HG03280 (cell line): ENCODE results near the gene STAU1.
A peak's percentile ranks its signal among the peaks of the same experiment; 100 is the strongest.
"Not testable (repeated sequence)": the region's sequence is repeated elsewhere in the genome, so short reads cannot be mapped to it uniquely, and the experiment has no call there.

Source experiments
- ATAC-seq: cut with Tn5 transposase; IDR thresholded peaks from one replicate; pipeline ENCODE4 v1.9.1; 2021; ENCODE audit warnings: mild to moderate bottlenecking, moderate library complexity; ENCODE audit not compliant: unreplicated experiment

The STAU1 gene

GRCh38 chr20:49166534-49167449 is 21.3 kb downstream of the STAU1 start:
- peak; percentile 69 for ATAC-seq

GRCh38 chr20:49165611-49166010 is 22.5 kb downstream of the STAU1 start:
- no peak for ATAC-seq

- no peak for ATAC-seq
Measured at GRCh38 chr20:49163696-49164095, 24.4 kb downstream of the STAU1 start.

GRCh38 chr20:49161428-49162152 is 26.5 kb downstream of the STAU1 start:
- no peak for ATAC-seq

DNA sequence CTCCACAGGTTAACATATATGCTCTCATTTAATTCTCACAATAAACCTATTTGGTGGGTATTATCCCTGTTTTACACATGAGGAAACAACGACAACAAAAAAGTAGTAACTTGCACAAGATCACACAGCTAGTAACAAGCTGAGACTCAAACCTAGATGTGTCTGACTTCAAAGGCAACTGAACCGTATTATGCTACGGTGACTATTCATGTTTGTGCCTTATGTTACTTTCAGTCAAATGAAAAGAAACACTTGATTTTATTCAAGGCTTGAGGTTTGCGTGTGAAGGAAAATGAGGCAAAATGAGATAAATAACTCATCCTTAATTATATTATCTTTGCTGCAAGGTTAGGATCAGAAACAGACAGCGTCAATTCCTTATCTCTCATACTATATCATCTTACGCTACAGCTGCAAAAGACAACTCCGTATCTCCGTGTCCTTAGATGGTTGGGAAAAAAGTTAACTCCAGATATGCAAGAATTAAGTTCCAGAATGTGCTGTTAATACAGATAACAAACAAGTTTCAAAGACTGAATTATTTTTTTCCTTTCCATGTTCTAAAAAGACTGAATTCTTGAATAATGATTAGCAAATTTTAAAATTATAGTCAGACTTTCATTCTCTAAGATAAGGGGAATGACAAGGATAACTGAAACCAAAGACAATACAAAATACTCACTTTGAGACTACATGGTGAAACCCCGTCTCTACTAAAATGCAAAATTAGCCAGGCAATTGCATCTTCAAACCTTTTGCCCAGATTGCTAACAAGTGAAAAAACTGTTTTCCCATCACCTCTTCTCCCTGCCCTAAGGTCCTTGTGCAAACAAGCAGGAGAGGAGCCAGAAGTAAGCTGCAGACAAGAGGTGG is 27.8 kb downstream of the STAU1 start:
- ATAC-seq, result no peak

DNA sequence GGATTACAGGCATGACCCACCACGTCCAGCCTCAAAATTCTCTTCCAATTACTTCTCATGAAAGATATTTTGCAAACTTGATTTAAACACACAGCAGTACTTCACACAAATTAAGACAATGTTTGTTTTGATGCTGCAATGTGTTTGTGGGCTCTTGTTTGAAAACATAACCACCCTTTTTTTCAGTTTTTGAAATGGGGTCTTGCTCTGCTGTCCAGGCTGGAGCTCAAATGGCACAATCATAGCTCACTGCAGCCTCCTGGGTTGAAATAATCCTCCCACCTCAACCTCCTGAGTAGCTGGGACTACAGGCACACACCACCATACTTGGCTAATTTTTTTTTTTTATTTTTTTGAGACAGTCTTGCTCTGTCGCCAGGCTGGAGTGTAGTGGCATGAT is 31.0 kb downstream of the STAU1 start:
- no peak for ATAC-seq

DNA sequence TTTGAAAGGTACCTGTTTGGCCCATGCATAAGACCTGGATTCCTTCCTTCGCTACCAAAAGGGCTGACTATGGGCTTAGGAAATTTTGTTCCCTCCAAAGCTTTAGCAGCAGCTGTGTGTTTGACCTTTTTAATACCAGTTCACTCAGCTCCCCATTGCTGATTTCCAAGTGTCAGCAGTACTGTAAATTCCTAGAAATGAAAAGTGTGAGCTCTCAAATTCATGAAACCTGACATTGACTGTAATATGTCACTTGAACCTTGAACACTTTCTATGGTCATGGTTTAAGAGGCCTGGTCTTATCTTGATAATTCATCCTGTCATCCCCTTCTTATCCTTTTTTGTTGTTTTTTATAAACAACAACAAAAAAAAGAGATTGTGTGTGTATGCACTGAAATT is 31.7 kb downstream of the STAU1 start:
- ATAC-seq, result no peak

DNA sequence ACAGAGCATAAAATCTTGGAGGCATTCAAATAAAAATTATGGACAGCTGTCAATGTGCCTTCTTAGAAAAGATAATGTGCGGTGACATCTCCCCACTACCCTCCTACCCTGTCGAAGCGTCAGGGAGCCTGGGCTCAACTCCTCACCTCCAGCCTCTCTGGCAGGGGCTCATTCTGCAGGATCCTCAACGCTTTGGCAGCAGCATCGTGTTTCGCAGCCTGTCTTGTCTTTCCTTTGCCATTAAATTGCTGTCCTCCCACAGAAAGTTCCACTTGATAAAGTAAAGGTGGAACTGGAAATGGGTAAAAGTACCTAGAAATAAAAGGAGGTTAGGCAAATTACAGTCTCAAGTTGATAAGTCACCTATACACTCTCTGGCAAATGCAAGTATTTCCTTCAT is 36.7 kb downstream of the STAU1 start:
- no peak for ATAC-seq

GRCh38 chr20:49149281-49150045 is 38.7 kb downstream of the STAU1 start:
- ATAC-seq, result no peak

- ATAC-seq, result no peak
Measured at GRCh38 chr20:49148601-49149000, 39.5 kb downstream of the STAU1 start.

GRCh38 chr20:49147296-49147695 is 40.8 kb downstream of the STAU1 start:
- no peak for ATAC-seq

GRCh38 chr20:49146442-49147225 is 41.5 kb downstream of the STAU1 start:
- ATAC-seq, result no peak

DNA sequence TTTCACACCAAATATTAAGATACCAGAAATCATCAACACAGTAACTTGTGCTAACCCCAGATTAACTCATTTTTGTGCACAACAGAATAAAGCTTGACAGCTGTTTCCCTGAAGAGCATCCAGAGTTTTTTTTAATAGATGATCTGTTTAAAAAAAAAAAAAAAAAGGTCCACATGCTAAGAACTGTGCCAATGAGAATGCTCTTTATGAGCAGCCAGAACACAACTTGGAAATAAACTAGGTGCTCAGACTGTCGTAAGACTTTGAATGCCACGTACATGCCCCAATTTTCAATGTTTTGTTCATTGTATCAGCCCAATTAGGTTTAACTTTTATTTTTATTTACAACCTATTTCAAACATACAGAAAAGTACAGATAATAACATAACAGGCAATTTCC is 47.3 kb downstream of the STAU1 start:
- ATAC-seq, result no peak

DNA sequence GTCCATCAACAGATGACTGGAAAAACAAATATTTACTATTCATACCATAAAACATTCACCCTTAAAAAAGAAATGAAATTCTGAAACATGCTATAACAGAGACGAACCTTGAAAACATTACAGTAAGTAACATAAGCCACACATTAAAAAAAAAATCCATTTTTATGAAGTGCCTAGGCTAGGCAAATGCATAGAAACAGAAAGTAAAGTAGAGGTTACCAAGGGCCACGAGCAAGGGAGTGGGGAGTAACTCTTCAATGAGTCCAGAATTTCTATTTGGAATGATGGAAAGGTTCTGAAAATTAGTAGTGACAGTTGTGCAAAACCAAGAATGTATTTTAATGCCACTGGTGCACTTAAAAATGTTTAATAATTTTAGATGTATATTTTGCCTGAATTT is 47.7 kb downstream of the STAU1 start:
- ATAC-seq, result no peak

DNA sequence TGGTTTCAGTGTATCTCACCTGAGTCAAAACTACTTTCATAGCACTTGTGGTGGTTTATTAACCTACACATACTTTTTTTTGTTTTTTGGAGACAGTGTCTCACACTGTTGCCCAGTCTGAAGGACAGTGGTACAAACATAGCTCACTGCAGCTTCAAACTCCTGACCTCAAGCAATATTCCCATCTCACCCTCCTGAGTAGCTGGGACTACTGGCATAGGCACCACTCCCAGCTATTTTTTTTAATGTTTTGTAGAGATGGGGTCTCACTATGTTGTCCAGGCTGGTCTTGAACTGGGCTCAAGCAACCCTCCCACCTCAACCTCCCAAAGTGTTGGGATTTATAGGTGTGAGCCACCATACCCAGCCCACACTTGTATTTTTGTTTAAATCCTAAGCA is 49.7 kb downstream of the STAU1 start:
- ATAC-seq, result no peak

- ATAC-seq, result no peak
Measured at GRCh38 chr20:49136817-49137571, 51.1 kb downstream of the STAU1 start.

GRCh38 chr20:49134797-49135196 is 53.3 kb downstream of the STAU1 start:
- not testable (repeated sequence) for ATAC-seq

GRCh38 chr20:49133571-49133970 is 54.6 kb downstream of the STAU1 start:
- no peak for ATAC-seq

GRCh38 chr20:49132995-49133478 is 55.1 kb downstream of the STAU1 start:
- no peak for ATAC-seq
